H9 (cell line): Measurements from ENCODE around the gene FDX2. TPM values are rescaled to one million over a fixed set of nuclear protein-coding genes. Genes with fewer than 3 reads are reported as not detected.

ENCODE experiments used
- DNase-seq: peaks from one replicate; pipeline ENCODE4 v3.0.0-alpha.2; 2017
- H2AFZ ChIP-seq: one replicate; pipeline ENCODE4 v1.6.1; 2013; ENCODE audit warnings: mild to moderate bottlenecking, low read length, control low read depth, moderate library complexity
- H2AK5ac ChIP-seq: 2 replicates; pipeline ENCODE4 v1.6.1; 2013; ENCODE audit warnings: low read length, control low read depth, mixed read lengths; ENCODE audit not compliant: insufficient read length
- H2BK120ac ChIP-seq: one replicate; pipeline ENCODE4 v1.6.1; 2013; ENCODE audit warnings: low read depth, mild to moderate bottlenecking, low read length, control low read depth, inconsistent platforms; ENCODE audit not compliant: poor library complexity, severe bottlenecking
- H2BK12ac ChIP-seq: 2 replicates; pipeline ENCODE4 v1.6.1; 2013; ENCODE audit warnings: low read length, control low read depth, mixed read lengths, low read depth; ENCODE audit not compliant: insufficient read length
- H2BK15ac ChIP-seq: 2 replicates; pipeline ENCODE4 v1.6.1; 2013; ENCODE audit warnings: low read depth, low read length, control low read depth
- H2BK20ac ChIP-seq: one replicate; pipeline ENCODE4 v1.6.1; 2013; ENCODE audit warnings: low read depth, mild to moderate bottlenecking, low read length, control low read depth, inconsistent platforms; ENCODE audit not compliant: poor library complexity, severe bottlenecking
- H2BK5ac ChIP-seq: 2 replicates; pipeline ENCODE4 v1.6.1; 2013; ENCODE audit warnings: low read length, control low read depth, mixed read lengths; ENCODE audit not compliant: insufficient read length
- H3K14ac ChIP-seq: 2 replicates; pipeline ENCODE4 v1.6.1; 2013; ENCODE audit warnings: low read length, control low read depth; ENCODE audit not compliant: insufficient read depth
- H3K18ac ChIP-seq: 2 replicates; pipeline ENCODE4 v1.6.1; 2013; ENCODE audit warnings: low read depth, mild to moderate bottlenecking, mixed read lengths, low read length, control low read depth; ENCODE audit not compliant: insufficient read length
- H3K23ac ChIP-seq: 2 replicates; pipeline ENCODE4 v1.6.1; 2013; ENCODE audit warnings: low read length, control low read depth, mixed read lengths, low read depth; ENCODE audit not compliant: insufficient read length
- H3K23me2 ChIP-seq: 2 replicates; pipeline ENCODE4 v1.6.1; 2013; ENCODE audit warnings: low read depth, mild to moderate bottlenecking, mixed read lengths, low read length, control low read depth; ENCODE audit not compliant: insufficient read length, poor library complexity, severe bottlenecking
- H3K27ac ChIP-seq: 2 replicates; pipeline ENCODE4 v1.5.1; 2013; ENCODE audit warnings: low read length, control low read depth, mixed read lengths, low read depth; ENCODE audit not compliant: insufficient read length
- H3K27me3 ChIP-seq: 2 replicates; pipeline ENCODE4 v1.6.1; 2013; ENCODE audit warnings: low read length, control low read depth, inconsistent platforms; ENCODE audit not compliant: insufficient read depth
- H3K4ac ChIP-seq: 2 replicates; pipeline ENCODE4 v1.6.1; 2013; ENCODE audit warnings: low read depth, mild to moderate bottlenecking, control low read depth, inconsistent platforms, low read length, moderate library complexity
- H3K4me1 ChIP-seq: 2 replicates; pipeline ENCODE4 v1.6.1; 2013; ENCODE audit warnings: low read length, control low read depth, inconsistent platforms; ENCODE audit not compliant: insufficient read depth
- H3K4me2 ChIP-seq: 2 replicates; pipeline ENCODE4 v1.6.1; 2013; ENCODE audit warnings: low read length, control low read depth, mixed read lengths; ENCODE audit not compliant: insufficient read length, insufficient read depth
- H3K56ac ChIP-seq: 2 replicates; pipeline ENCODE4 v1.6.1; 2013; ENCODE audit warnings: low read depth, mild to moderate bottlenecking, mixed read lengths, low read length, control low read depth; ENCODE audit not compliant: insufficient read length
- H3K79me1 ChIP-seq: 2 replicates; pipeline ENCODE4 v1.6.1; 2013; ENCODE audit warnings: low read depth, mild to moderate bottlenecking, moderate library complexity, low read length, control low read depth, inconsistent platforms; ENCODE audit not compliant: insufficient read depth, poor library complexity, severe bottlenecking
- H3K79me2 ChIP-seq: 2 replicates; pipeline ENCODE4 v1.6.1; 2013; ENCODE audit warnings: low read length, control low read depth, inconsistent platforms; ENCODE audit not compliant: insufficient read depth
- H3K9ac ChIP-seq: 2 replicates; pipeline ENCODE4 v1.6.1; 2013; ENCODE audit warnings: low read length, control low read depth, mixed read lengths; ENCODE audit not compliant: insufficient read length; ENCODE audit errors: extremely low read depth
- H3K9me3 ChIP-seq: one replicate; pipeline ENCODE4 v1.6.1; 2013; ENCODE audit warnings: low read depth, low read length, inconsistent platforms; ENCODE audit not compliant: control insufficient read depth
- H3T11ph ChIP-seq: one replicate; pipeline ENCODE4 v1.6.1; 2013; ENCODE audit warnings: mild to moderate bottlenecking, low read length, control low read depth, inconsistent platforms
- H4K20me1 ChIP-seq: one replicate; pipeline ENCODE4 v1.6.1; 2013; ENCODE audit not compliant: control insufficient read depth, insufficient read length, insufficient read depth
- H4K5ac ChIP-seq: 2 replicates; pipeline ENCODE4 v1.6.1; 2013; ENCODE audit warnings: low read depth, mild to moderate bottlenecking, mixed read lengths, low read length, control low read depth; ENCODE audit not compliant: insufficient read length
- H4K8ac ChIP-seq: replicated peaks from 2 replicates; pipeline ENCODE4 v1.6.1; 2013; ENCODE audit warnings: low read length, control low read depth, mixed read lengths, low read depth; ENCODE audit not compliant: insufficient read length
- H4K91ac ChIP-seq: 2 replicates; pipeline ENCODE4 v1.6.1; 2013; ENCODE audit warnings: low read depth, mild to moderate bottlenecking, moderate library complexity, mixed read lengths, low read length, control low read depth; ENCODE audit not compliant: insufficient read length
- H3K27ac Mint-ChIP-seq, 3 experiments: 2 replicates in 2 of 3; 3 replicates in 1 of 3; pipeline ENCODE4 v1.8.0; 2020 to 2021; ENCODE audit warnings: mixed read lengths in 3 of 3, mild to moderate bottlenecking in 1 of 3, moderate library complexity in 1 of 3
- H3K27me3 Mint-ChIP-seq: 2 replicates; pipeline ENCODE4 v1.8.0; 2021; ENCODE audit warnings: low read depth, mild to moderate bottlenecking, moderate library complexity, mixed read lengths
- H3K36me3 Mint-ChIP-seq, 3 experiments: 2 replicates in 2 of 3; 3 replicates in 1 of 3; pipeline ENCODE4 v1.8.0; 2020 to 2021; ENCODE audit warnings: low read depth in 3 of 3, mixed read lengths in 3 of 3; ENCODE audit not compliant: insufficient read depth in 1 of 3
- H3K4me1 Mint-ChIP-seq, 2 experiments: 2 replicates each; pipeline ENCODE4 v1.8.0; 2020; ENCODE audit warnings: mixed read lengths in 2 of 2
- H3K4me3 Mint-ChIP-seq, 2 experiments: 2 replicates in 1 of 2; 3 replicates in 1 of 2; pipeline ENCODE4 v1.8.0; 2020 to 2021; ENCODE audit warnings: mild to moderate bottlenecking in 2 of 2, mixed read lengths in 2 of 2, moderate library complexity in 1 of 2
- H3K9me3 Mint-ChIP-seq, 2 experiments: 2 replicates in 1 of 2; 3 replicates in 1 of 2; pipeline ENCODE4 v1.8.0; 2020; ENCODE audit warnings: mild to moderate bottlenecking in 2 of 2, mixed read lengths in 2 of 2, moderate library complexity in 1 of 2
- WGBS: extraction: QIAGEN DNeasy Blood & Tissue Kit; methylation state at CpG from one replicate; pipeline ENCODE4 v1.1.7; 2013; ENCODE audit warnings: missing lambda C conversion rate, low lambda C conversion rate, mixed read lengths; ENCODE audit not compliant: insufficient read length; ENCODE audit errors: extremely low coverage; 5-methylcytosine and 5-hydroxymethylcytosine counted together
- total RNA-seq: library from RNA; stranded (reverse); gene quantifications from 2 replicates; pipeline ENCODE4 v1.2.1, GENCODE V29; 2021
- TF ChIP-seq, protein P1 (sequence below): fragments of 200-600 bp; sonication (generic); conservative IDR thresholded peaks from 3 replicates; pipeline ENCODE4 v1.8.0; 2021; ENCODE audit warnings: antibody characterized with exemption, mild to moderate bottlenecking

Gene FDX2
- total RNA-seq, 1 experiment from 2014 or later = 27.7 TPM

- H2BK120ac ChIP-seq = no peak overlapping the region
- no peaks in the 10 kb centered on the region for H4K20me1 ChIP-seq
- no peak overlapping the region for H4K91ac ChIP-seq
- no peak overlapping the region for H3K23ac ChIP-seq
- peaks cover 27% of the 10 kb centered on the region for H3K23me2 ChIP-seq
- DNase-seq = peak; percentile 60
- Mint-ChIP-seq H3K27me3 (peaks cover 90% of the 10 kb centered on the region), H3K36me3 (no peaks in the 10 kb centered on the region; a peak in 3 of 7 replicates), H3K4me3 (peak overlapping the region; percentile 49 to 81), H3K9me3 (peaks cover 0 to 2% of the 10 kb centered on the region in 2 experiments; a peak in 2 of 5 replicates), H3K27ac (no peak overlapping the region; a peak in 1 of 7 replicates), H3K4me1 (peaks cover 10 to 33% of the 10 kb centered on the region in 2 experiments)
- H4K5ac ChIP-seq = no peak overlapping the region
- no peak overlapping the region for H3T11ph ChIP-seq
- H3K4me1 ChIP-seq = no peaks in the 10 kb centered on the region; the same call in 1 of the 2 replicates
- no peak overlapping the region for H3K27ac ChIP-seq
- H3K9me3 ChIP-seq = no peaks in the 10 kb centered on the region
- H2BK12ac ChIP-seq = no peak overlapping the region
- TF ChIP-seq, protein P1, sequence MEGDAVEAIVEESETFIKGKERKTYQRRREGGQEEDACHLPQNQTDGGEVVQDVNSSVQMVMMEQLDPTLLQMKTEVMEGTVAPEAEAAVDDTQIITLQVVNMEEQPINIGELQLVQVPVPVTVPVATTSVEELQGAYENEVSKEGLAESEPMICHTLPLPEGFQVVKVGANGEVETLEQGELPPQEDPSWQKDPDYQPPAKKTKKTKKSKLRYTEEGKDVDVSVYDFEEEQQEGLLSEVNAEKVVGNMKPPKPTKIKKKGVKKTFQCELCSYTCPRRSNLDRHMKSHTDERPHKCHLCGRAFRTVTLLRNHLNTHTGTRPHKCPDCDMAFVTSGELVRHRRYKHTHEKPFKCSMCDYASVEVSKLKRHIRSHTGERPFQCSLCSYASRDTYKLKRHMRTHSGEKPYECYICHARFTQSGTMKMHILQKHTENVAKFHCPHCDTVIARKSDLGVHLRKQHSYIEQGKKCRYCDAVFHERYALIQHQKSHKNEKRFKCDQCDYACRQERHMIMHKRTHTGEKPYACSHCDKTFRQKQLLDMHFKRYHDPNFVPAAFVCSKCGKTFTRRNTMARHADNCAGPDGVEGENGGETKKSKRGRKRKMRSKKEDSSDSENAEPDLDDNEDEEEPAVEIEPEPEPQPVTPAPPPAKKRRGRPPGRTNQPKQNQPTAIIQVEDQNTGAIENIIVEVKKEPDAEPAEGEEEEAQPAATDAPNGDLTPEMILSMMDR = peak; percentile 43
- H2AFZ ChIP-seq = no peak overlapping the region
- H3K9ac ChIP-seq = no peak overlapping the region
- H2BK20ac ChIP-seq = no peak overlapping the region
- H2AK5ac ChIP-seq = no peak overlapping the region
- no CpG with 5 or more reads among the region's 48 CpGs for WGBS
- no peak overlapping the region for H4K8ac ChIP-seq
- no peak overlapping the region for H3K4ac ChIP-seq
- H2BK5ac ChIP-seq = no peak overlapping the region
- no peaks in the 10 kb centered on the region for H3K79me2 ChIP-seq
- H3K18ac ChIP-seq = no peak overlapping the region
- peak overlapping the region; percentile 66 for H3K4me2 ChIP-seq
- H3K27me3 ChIP-seq = peaks cover 54% of the 10 kb centered on the region
- H2BK15ac ChIP-seq = no peak overlapping the region
- H3K79me1 ChIP-seq = no peaks in the 10 kb centered on the region
- no peak overlapping the region for H3K56ac ChIP-seq
- no peak overlapping the region for H3K14ac ChIP-seq
Measured at GRCh38 chr19:10295305-10295846, 20.4 kb downstream of the FDX2 start.
